GM12872 (cell line): ENCODE data around the gene PRRG3.

Source experiments
- CTCF ChIP-seq: IDR thresholded peaks from 3 replicates; pipeline ENCODE4 v1.5.1; 2011; ENCODE audit warnings: low read depth, mild to moderate bottlenecking, low read length, moderate library complexity; ENCODE audit not compliant: insufficient read depth

Gene PRRG3

GRCh38 chrX:151743651-151744470 is 48.6 kb downstream of the PRRG3 start:
- TF ChIP-seq CTCF, result no peak

GRCh38 chrX:151745651-151746050 is 50.4 kb downstream of the PRRG3 start:
- TF ChIP-seq CTCF, result no peak

GRCh38 chrX:151746502-151746901 is 51.2 kb downstream of the PRRG3 start:
- no peak for TF ChIP-seq CTCF

GRCh38 chrX:151750511-151750910 is 55.3 kb downstream of the PRRG3 start:
- no peak for TF ChIP-seq CTCF

- TF ChIP-seq CTCF, result no peak
Observed at GRCh38 chrX:151752847-151753246, 57.6 kb downstream of the PRRG3 start.

- peak; percentile 75 for TF ChIP-seq CTCF
Observed at GRCh38 chrX:151753313-151754046, 58.2 kb downstream of the PRRG3 start.

- no peak for TF ChIP-seq CTCF
Observed at GRCh38 chrX:151754047-151754429, 58.8 kb downstream of the PRRG3 start.
